Measurements from ENCODE around the gene UTP20.
A peak's percentile ranks its signal among the peaks of the same experiment; 100 is the strongest.

Gene UTP20

GRCh38 chr12:101280006-101280505 is at the start of gene UTP20:
UTP20 (plus strand) TSS chr12:101280105; CDS start chr12:101280283, 178 bp downstream.
- Histone ChIP-seq H3F3A (ENCODE audit: control insufficient read depth, insufficient read depth) (no peaks in the 10 kb centered on the region), H3K36me3 (ENCODE audit: control insufficient read depth, low read length) (peaks cover 28% of the 10 kb centered on the region), H3K27ac (ENCODE audit: low read depth, low read length) (no peak within 1 kb of the TSS), H3K4me3 (ENCODE audit: low read length) (peak within 1 kb of the TSS; percentile 90), H3K9me2 (replicated peaks; ENCODE audit: control insufficient read depth, low read length) (no peaks in the 10 kb centered on the region), H4K20me1 (ENCODE audit: control insufficient read depth, insufficient read depth, low read depth, low read length) (no peaks in the 10 kb centered on the region), H3K27me3 (ENCODE audit: control insufficient read depth, low read length) (no peaks in the 10 kb centered on the region; the same call in 1 of the 2 replicates), H3K79me2 (ENCODE audit: control insufficient read depth, low read length) (peaks cover 40% of the 10 kb centered on the region), H3K9me3 (ENCODE audit: control insufficient read depth, insufficient read depth, low read length) (no peaks in the 10 kb centered on the region), H3K4me2 (ENCODE audit: low read length) (peak within 1 kb of the TSS; percentile 71), H3K4me1 (ENCODE audit: control insufficient read depth, low read length) (peaks cover 5% of the 10 kb centered on the region)
- TF ChIP-seq CTCF (IDR thresholded peaks at IDR 0.05; ENCODE audit: low read depth, low read length, poor library complexity, severe bottlenecking) (no peak), EZH2phosphoT487 (IDR thresholded peaks at IDR 0.05; ENCODE audit: borderline replicate concordance, low read length) (no peak)

- TF ChIP-seq EZH2phosphoT487 (IDR thresholded peaks at IDR 0.05; ENCODE audit: borderline replicate concordance, low read length), result no peak
- no peak for TF ChIP-seq CTCF (IDR thresholded peaks at IDR 0.05; ENCODE audit: low read depth, low read length, poor library complexity, severe bottlenecking)
- no peaks in the 10 kb centered on the region for H3K9me2 ChIP-seq (replicated peaks; ENCODE audit: control insufficient read depth, low read length)
- H3K4me3 ChIP-seq (ENCODE audit: low read length), result no peak overlapping the region
- no peaks in the 10 kb centered on the region for H3K36me3 ChIP-seq (ENCODE audit: control insufficient read depth, low read length)
- H3K9me3 ChIP-seq (ENCODE audit: control insufficient read depth, insufficient read depth, low read length), result no peaks in the 10 kb centered on the region
- H3K4me1 ChIP-seq (ENCODE audit: control insufficient read depth, low read length), result peaks cover 18% of the 10 kb centered on the region
- no peaks in the 10 kb centered on the region for H3K79me2 ChIP-seq (ENCODE audit: control insufficient read depth, low read length)
- no peak overlapping the region for H3K4me2 ChIP-seq (ENCODE audit: low read length)
- no peaks in the 10 kb centered on the region for H3K27me3 ChIP-seq (ENCODE audit: control insufficient read depth, low read length)
- H4K20me1 ChIP-seq (ENCODE audit: control insufficient read depth, insufficient read depth, low read depth, low read length), result no peaks in the 10 kb centered on the region
- H3F3A ChIP-seq (ENCODE audit: control insufficient read depth, insufficient read depth), result no peaks in the 10 kb centered on the region
- no peak overlapping the region for H3K27ac ChIP-seq (ENCODE audit: low read depth, low read length)
Measured at GRCh38 chr12:101230547-101230946, 49.4 kb upstream of the UTP20 start.

GRCh38 chr12:101231636-101232035 is 48.3 kb upstream of the UTP20 start:
- no peaks in the 10 kb centered on the region for H3F3A ChIP-seq (ENCODE audit: control insufficient read depth, insufficient read depth)
- TF ChIP-seq EZH2phosphoT487 (IDR thresholded peaks at IDR 0.05; ENCODE audit: borderline replicate concordance, low read length) (no peak), CTCF (IDR thresholded peaks at IDR 0.05; ENCODE audit: low read depth, low read length, poor library complexity, severe bottlenecking) (no peak)
- H3K9me3 ChIP-seq (ENCODE audit: control insufficient read depth, insufficient read depth, low read length), result no peaks in the 10 kb centered on the region
- H3K4me3 ChIP-seq (ENCODE audit: low read length), result no peak overlapping the region
- H3K9me2 ChIP-seq (replicated peaks; ENCODE audit: control insufficient read depth, low read length), result no peaks in the 10 kb centered on the region
- peak overlapping the region; percentile 27; the same call in 1 of the 2 replicates for H3K4me2 ChIP-seq (ENCODE audit: low read length)
- peaks cover 25% of the 10 kb centered on the region for H3K4me1 ChIP-seq (ENCODE audit: control insufficient read depth, low read length)
- H3K27ac ChIP-seq (ENCODE audit: low read depth, low read length), result no peak overlapping the region
- H3K36me3 ChIP-seq (ENCODE audit: control insufficient read depth, low read length), result no peaks in the 10 kb centered on the region
- H3K79me2 ChIP-seq (ENCODE audit: control insufficient read depth, low read length), result no peaks in the 10 kb centered on the region
- H3K27me3 ChIP-seq (ENCODE audit: control insufficient read depth, low read length), result no peaks in the 10 kb centered on the region
- no peaks in the 10 kb centered on the region for H4K20me1 ChIP-seq (ENCODE audit: control insufficient read depth, insufficient read depth, low read depth, low read length)

Measured in DOHH2 (cell line).